Endodermal cell (in vitro differentiated cells): Measurements from ENCODE around the gene SPRED2. TPM values are rescaled to one million over a fixed set of nuclear protein-coding genes. Genes with fewer than 3 reads are reported as not detected.

Source experiments
- DNase-seq: peaks from one replicate; pipeline ENCODE4 v3.0.0-alpha.2; 2017
- H3K27ac ChIP-seq: 2 replicates; pipeline ENCODE4 v1.5.1; 2013; ENCODE audit warnings: mild to moderate bottlenecking, low read depth, low read length, moderate library complexity
- H3K27me3 ChIP-seq: 2 replicates; pipeline ENCODE4 v1.6.1; 2013; ENCODE audit warnings: mild to moderate bottlenecking, low read length, moderate library complexity; ENCODE audit not compliant: insufficient read depth, control insufficient read depth, poor library complexity, severe bottlenecking
- H3K36me3 ChIP-seq: 2 replicates; pipeline ENCODE4 v1.7.0; 2013; ENCODE audit warnings: mild to moderate bottlenecking, low read length, moderate library complexity; ENCODE audit not compliant: control insufficient read depth, insufficient read depth
- H3K4me1 ChIP-seq: one replicate; pipeline ENCODE4 v1.7.0; 2013; ENCODE audit warnings: low read length; ENCODE audit not compliant: control insufficient read depth, insufficient read depth
- H3K4me3 ChIP-seq: 2 replicates; pipeline ENCODE4 v1.5.1; 2013; ENCODE audit warnings: mild to moderate bottlenecking, low read length, moderate library complexity
- H3K9ac ChIP-seq: 2 replicates; pipeline ENCODE4 v1.6.1; 2013; ENCODE audit warnings: mild to moderate bottlenecking, low read length, moderate library complexity; ENCODE audit not compliant: poor library complexity, severe bottlenecking; ENCODE audit errors: extremely low read depth
- H3K9me3 ChIP-seq: 2 replicates; pipeline ENCODE4 v1.6.1; 2013; ENCODE audit warnings: mild to moderate bottlenecking, low read length, moderate library complexity; ENCODE audit not compliant: control insufficient read depth
- H3K27ac Mint-ChIP-seq: 2 replicates; pipeline ENCODE4 v1.8.0; 2020; ENCODE audit warnings: mixed read lengths
- H3K27me3 Mint-ChIP-seq: 2 replicates; pipeline ENCODE4 v1.8.0; 2021; ENCODE audit warnings: mild to moderate bottlenecking, mixed read lengths; ENCODE audit not compliant: insufficient read depth
- H3K36me3 Mint-ChIP-seq: 2 replicates; pipeline ENCODE4 v1.8.0; 2020; ENCODE audit warnings: low read depth, mixed read lengths
- H3K4me1 Mint-ChIP-seq: 2 replicates; pipeline ENCODE4 v1.8.0; 2020; ENCODE audit warnings: mixed read lengths
- H3K4me3 Mint-ChIP-seq: 2 replicates; pipeline ENCODE4 v1.8.0; 2020; ENCODE audit warnings: mild to moderate bottlenecking, moderate library complexity, mixed read lengths
- H3K9me3 Mint-ChIP-seq: 2 replicates; pipeline ENCODE4 v1.8.0; 2020; ENCODE audit warnings: mild to moderate bottlenecking, mixed read lengths
- CTCF ChIP-seq: fragments of 200-600 bp; sonication (generic); conservative IDR thresholded peaks from 2 replicates; pipeline ENCODE4 v1.5.0; 2021; ENCODE audit warnings: antibody characterized with exemption, mild to moderate bottlenecking
- WGBS, 2 experiments: methylation state at CpG; one replicate each; pipeline versions ENCODE4 v1.1.5 to v1.1.7; 2013; ENCODE audit warnings: missing lambda C conversion rate in 2 of 2, mixed read lengths in 1 of 2; ENCODE audit not compliant: insufficient coverage in 1 of 2, insufficient read length in 1 of 2; 5-methylcytosine and 5-hydroxymethylcytosine counted together
- total RNA-seq, 2 donors: library from RNA; stranded (reverse); fragmentation: NEBNext Ultra II Directional in 1 of 2; extraction: Animal tissue kit (Norgen Biotek cat#: 25700) in 1 of 2; gene quantifications; 2 replicates in 1 of 2; 3 replicates in 1 of 2; pipeline ENCODE4 v1.2.1, GENCODE V29; 2021

The SPRED2 gene
- total RNA-seq, 2 donors from 2014 or later, result 60.3 to 70.1 TPM

- no peak overlapping the region for H3K9ac ChIP-seq
- 88 to 92% methylated on average over 6 to 10 of the region's 10 CpGs for WGBS, 2 experiments
These were observed 65.7 kb downstream of the SPRED2 start for GRCh38 chr2:65366595-65367125.

GRCh38 chr2:65364986-65365733 is 67.2 kb downstream of the SPRED2 start:
- Mint-ChIP-seq H3K4me3 (no peak overlapping the region), H3K4me1 (peaks cover 59% of the 10 kb centered on the region), H3K9me3 (no peaks in the 10 kb centered on the region), H3K36me3 (no peaks in the 10 kb centered on the region), H3K27me3 (no peaks in the 10 kb centered on the region), H3K27ac (no peak overlapping the region)
- H3K4me1 ChIP-seq, result peaks cover 4% of the 10 kb centered on the region
- H3K27me3 ChIP-seq, result no peaks in the 10 kb centered on the region
- no peaks in the 10 kb centered on the region for H3K9me3 ChIP-seq
- 96% methylated on average over 2 of the region's 2 CpGs; no CpG with 5 or more reads in 1 of the 2 experiments for WGBS, 2 experiments
- DNase-seq, result no peak
- no peak overlapping the region for H3K4me3 ChIP-seq
- no peak overlapping the region for H3K9ac ChIP-seq
- H3K36me3 ChIP-seq, result no peaks in the 10 kb centered on the region
- no peak for TF ChIP-seq CTCF
- H3K27ac ChIP-seq, result no peak overlapping the region

More at GRCh38 chr2:65366595-65367125, 65.7 kb downstream of the SPRED2 start:
- no peaks in the 10 kb centered on the region for H3K27me3 ChIP-seq
- no peaks in the 10 kb centered on the region for H3K9me3 ChIP-seq
- Mint-ChIP-seq H3K4me1 (peaks cover 65% of the 10 kb centered on the region), H3K4me3 (no peak overlapping the region), H3K36me3 (no peaks in the 10 kb centered on the region), H3K27me3 (no peaks in the 10 kb centered on the region), H3K9me3 (no peaks in the 10 kb centered on the region), H3K27ac (no peak overlapping the region)
- no peak overlapping the region for H3K27ac ChIP-seq
- no peak overlapping the region for H3K4me3 ChIP-seq
- TF ChIP-seq CTCF, result no peak
- no peaks in the 10 kb centered on the region for H3K36me3 ChIP-seq
- H3K4me1 ChIP-seq, result peaks cover 18% of the 10 kb centered on the region
- no peak for DNase-seq

- WGBS, 2 experiments, result 90 to 93% methylated on average over 5 to 6 of the region's 6 CpGs
- Histone ChIP-seq H3K9me3 (no peaks in the 10 kb centered on the region), H3K36me3 (no peaks in the 10 kb centered on the region), H3K27ac (no peak overlapping the region), H3K4me1 (peaks cover 9% of the 10 kb centered on the region), H3K27me3 (no peaks in the 10 kb centered on the region), H3K9ac (no peak overlapping the region), H3K4me3 (no peak overlapping the region)
- H3K36me3 Mint-ChIP-seq, result no peaks in the 10 kb centered on the region
- H3K9me3 Mint-ChIP-seq, result no peaks in the 10 kb centered on the region
- no peak overlapping the region for H3K27ac Mint-ChIP-seq
- no peak for DNase-seq
- no peak overlapping the region for H3K4me3 Mint-ChIP-seq
- H3K4me1 Mint-ChIP-seq, result peaks cover 60% of the 10 kb centered on the region
- H3K27me3 Mint-ChIP-seq, result no peaks in the 10 kb centered on the region
- TF ChIP-seq CTCF, result peak; percentile 31
These were observed 68.3 kb downstream of the SPRED2 start for GRCh38 chr2:65363879-65364666.
